GM12878 (cell line): ENCODE data around the gene CDKN1B. TPM values are rescaled to one million over a fixed set of nuclear protein-coding genes. Genes with fewer than 3 reads are reported as not detected.

Source experiments
- ATAC-seq: fragments of 200-7000 bp; cut with Tn5 transposase; 3 replicates; pipeline ENCODE4 v1.9.1; 2020; ENCODE audit warnings: mild to moderate bottlenecking, moderate library complexity
- BruUV-seq: library from RNA; stranded (reverse); fragments of 400-500 nt; replicated peaks from 2 replicates; lab custom pipeline; 2021; lab: Mats Ljungman, UMichigan
- CTCF ChIA-PET: fragments of 300-600 bp; sonication (Branson Sonifier 250); formaldehyde crosslinking; extraction: SDS; loops from one replicate; lab custom pipeline; 2021; ENCODE audit warnings: inconsistent platforms; lab: Yijun Ruan, JAX
- POLR2A ChIA-PET: fragments of 350-600 bp; formaldehyde crosslinking; extraction: SDS; loops from one replicate; lab custom pipeline; 2021; ENCODE audit warnings: inconsistent platforms; lab: Charles Lee
- RAD21 ChIA-PET: fragments of 300-600 bp; sonication (Branson Sonifier 250); formaldehyde crosslinking; loops from one replicate; lab custom pipeline; 2023; ENCODE audit warnings: antibody characterized with exemption; ENCODE audit not compliant: unreplicated experiment; lab: Charles Lee
- SMC1A ChIA-PET: fragments of 300-600 bp; sonication (Branson Sonifier 250); formaldehyde crosslinking; loops from one replicate; lab custom pipeline; 2023; ENCODE audit not compliant: unreplicated experiment, uncharacterized antibody; lab: Charles Lee
- DNase-seq: peaks from one replicate; pipeline ENCODE4 v3.0.0-alpha.2; 2011; ENCODE audit warnings: low read depth, low spot score
- FAIRE-seq: peaks from 3 replicates; lab custom pipeline; 2011; peaks lifted over from hg19 to GRCh38; lab: Jason Lieb, UNC
- H2AFZ ChIP-seq: 2 replicates; pipeline ENCODE4 v1.6.0; 2011; ENCODE audit warnings: low read depth, low read length, control low read depth; ENCODE audit not compliant: control insufficient read depth
- H3K27ac ChIP-seq: 2 replicates; pipeline ENCODE4 v1.5.1; 2011; ENCODE audit warnings: control low read depth; ENCODE audit not compliant: control insufficient read depth, insufficient read depth
- H3K27me3 ChIP-seq, 2 experiments: replicated peaks in 1 of 2; 2 replicates each; pipeline versions ENCODE4 v1.6.0 to v1.6.1; 2011; ENCODE audit warnings: low read length in 1 of 2; ENCODE audit not compliant: control insufficient read depth in 2 of 2, insufficient read depth in 2 of 2
- H3K36me3 ChIP-seq, 2 experiments: 2 replicates each; pipeline ENCODE4 v1.5.1; 2011; ENCODE audit warnings: low read length in 1 of 2; ENCODE audit not compliant: control insufficient read depth in 2 of 2, insufficient read depth in 2 of 2
- H3K4me1 ChIP-seq: 2 replicates; pipeline ENCODE4 v1.6.1; 2011; ENCODE audit warnings: mild to moderate bottlenecking, low read length, moderate library complexity, mixed read lengths; ENCODE audit not compliant: control insufficient read depth, insufficient read depth
- H3K4me2 ChIP-seq: 2 replicates; pipeline ENCODE4 v1.6.0; 2011; ENCODE audit warnings: control low read depth; ENCODE audit not compliant: control insufficient read depth, insufficient read depth
- H3K4me3 ChIP-seq: fragments of 200-600 bp; sonication (generic); 2 replicates; pipeline ENCODE4 v1.5.1; 2016
- H3K79me2 ChIP-seq: 2 replicates; pipeline ENCODE4 v1.6.0; 2011; ENCODE audit warnings: low read length; ENCODE audit not compliant: control insufficient read depth, insufficient read depth
- H3K9ac ChIP-seq: 2 replicates; pipeline ENCODE4 v1.8.0; 2011; ENCODE audit warnings: low read length, control low read depth, mixed read lengths; ENCODE audit not compliant: control insufficient read depth, insufficient read depth
- H3K9me3 ChIP-seq: replicated peaks from 3 replicates; pipeline ENCODE4 v1.5.1; 2011; ENCODE audit warnings: mild to moderate bottlenecking, low read length; ENCODE audit not compliant: control insufficient read depth, insufficient read depth
- H4K20me1 ChIP-seq: 2 replicates; pipeline ENCODE4 v1.6.0; 2011; ENCODE audit not compliant: control insufficient read depth, insufficient read depth
- NRF1 ChIP-seq: conservative IDR thresholded peaks from 2 replicates; pipeline ENCODE4 v1.6.1; 2011; ENCODE audit warnings: mild to moderate bottlenecking, low read depth, low read length, improper control_type of control experiment
- SUZ12 ChIP-seq: fragments of 200-600 bp; sonication (generic); IDR thresholded peaks from one replicate; pipeline ENCODE4 v1.6.1; 2018; ENCODE audit warnings: antibody characterized with exemption, mild to moderate bottlenecking; ENCODE audit not compliant: unreplicated experiment
- TCF7 ChIP-seq: IDR thresholded peaks from 2 replicates; pipeline ENCODE4 v1.6.1; 2014; ENCODE audit warnings: antibody characterized with exemption, borderline replicate concordance
- ZBTB11 ChIP-seq: fragments of 450-650 bp; formaldehyde crosslinking; IDR thresholded peaks from 2 replicates; pipeline ENCODE4 v1.5.0; 2022; ENCODE audit warnings: mild to moderate bottlenecking, missing genetic modification characterization
- ZNF687 ChIP-seq: fragments of 450-650 bp; IDR thresholded peaks from 2 replicates; pipeline ENCODE4 v1.6.1; 2017; ENCODE audit warnings: mild to moderate bottlenecking, moderate library complexity
- WGBS: methylation state at CpG from one replicate; pipeline ENCODE4 v1.1.6; 2016; ENCODE audit warnings: low lambda C conversion rate; ENCODE audit not compliant: insufficient replicate concordance, insufficient coverage; ENCODE audit errors: missing lambda C conversion rate; 5-methylcytosine and 5-hydroxymethylcytosine counted together
- in situ Hi-C: fragments of 300-500 bp; cut with MboI; formaldehyde crosslinking; loops from 9 replicates; pipeline ENCODE4 v1.14.3; 2018; ENCODE audit warnings: mixed read lengths
- intact Hi-C: fragments of 100-400 bp; cut with micrococcal nuclease; formaldehyde crosslinking; loops from one replicate; pipeline ENCODE4 v1.14.2; 2022; ENCODE audit not compliant: unreplicated experiment
- polyA plus RNA-seq, 11 experiments: library from polyadenylated mRNA; depleted of rRNA in 4 of 11; unstranded in 6 of 11; stranded (reverse) in 5 of 11; fragments of >200 nt; fragmentation: Nextera tagmentation in 4 of 11; fragmentation: Illumina TruSeq in 1 of 11; extraction: Ambion mirVana in 4 of 11; extraction: Trizol in 1 of 11; gene quantifications; 1 replicate in 1 of 11; 2 replicates in 10 of 11; pipeline versions ENCODE4 v1.2.1 to v1.2.3, GENCODE V29; 2011 to 2016; ENCODE audit warnings: inconsistent platforms in 2 of 11, missing spikeins in 2 of 11, low read depth in 1 of 11
- total RNA-seq, 4 experiments: library from RNA; depleted of rRNA in 3 of 4; stranded (reverse); fragments of >200 nt in 3 of 4; fragmentation: Illumina TruSeq in 1 of 4; extraction: Trizol in 1 of 4; gene quantifications; 2 replicates each; pipeline versions ENCODE4 v1.2.1 to v1.2.3, GENCODE V29; 2013 to 2021

CDKN1B gene
- total and polyA plus RNA-seq, 10 of the 15 experiments (the other 5 are each of a cell fraction or from before 2014, with no cell fraction given), result 4.2 to 39.1 (median 23.1) TPM

DNA sequence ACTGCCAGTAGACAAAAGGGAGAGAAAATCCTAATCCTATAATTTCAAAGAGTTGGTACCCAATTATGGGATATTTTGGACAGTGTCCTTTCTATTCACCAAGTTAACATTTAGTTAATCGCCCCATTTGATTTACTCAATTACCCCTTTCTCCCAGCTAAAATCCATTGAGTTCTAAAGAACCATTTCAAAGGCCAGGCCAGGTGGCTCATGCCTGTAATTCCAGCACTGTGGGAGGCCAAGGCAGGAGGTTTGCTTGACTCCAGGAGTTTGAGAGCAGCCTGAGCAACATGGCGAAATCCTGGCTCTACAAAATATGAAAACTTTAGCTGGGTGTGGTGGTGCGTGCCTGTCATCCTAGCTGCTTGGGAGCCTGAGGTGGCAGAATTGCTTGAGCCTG lies 15.7 kb upstream of the CDKN1B start:
- TF ChIP-seq NRF1 (no peak), ZNF687 (no peak), SUZ12 (no peak), TCF7 (no peak), ZBTB11 (CRISPR knock-in tag) (no peak)
- ChIA-PET POLR2A (interaction anchor here (0.6 to 1.2 kb wide), 6 partner anchors 8 to 198 kb away, joined by 4 to 5 read pairs (median 4); no protein-coding TSS in a partner anchor), SMC1A (interaction anchor here (0.7 to 5.8 kb wide), 14 partner anchors 11 to 343 kb away, joined by 3 to 51 read pairs (median 4); no protein-coding TSS in a partner anchor), CTCF (interaction anchor here (0.6 to 1.5 kb wide), 6 partner anchors 11 to 325 kb away, joined by 3 to 4 read pairs (median 3); no protein-coding TSS in a partner anchor), RAD21 (interaction anchor here (0.7 to 2.7 kb wide), 9 partner anchors 11 to 508 kb away, joined by 3 to 13 read pairs (median 4); no protein-coding TSS in a partner anchor)
- 97% methylated on average over 3 of the region's 3 CpGs for WGBS
- peaks cover 29% of the 10 kb centered on the region for H3K4me1 ChIP-seq
- H4K20me1 ChIP-seq, result no peaks in the 10 kb centered on the region
- H3K36me3 ChIP-seq, result no peaks in the 10 kb centered on the region
- no peak for FAIRE-seq
- no peak for ATAC-seq
- H3K4me2 ChIP-seq, result no peak overlapping the region
- no peaks in the 10 kb centered on the region for H3K79me2 ChIP-seq
- intact Hi-C loops, result loop anchor here (5.0 kb wide), 3 partner anchors 139 to 619 kb away; partner anchors contain the start of gene DUSP16
- H3K27ac ChIP-seq, result no peak overlapping the region
- in situ Hi-C loops, result loop anchor here (10.0 kb wide), 1 partner anchor 617 kb away; no protein-coding TSS in a partner anchor
- BruUV-seq, result no TSS peak
- H2AFZ ChIP-seq, result no peak overlapping the region
- no peaks in the 10 kb centered on the region for H3K9me3 ChIP-seq
- no peaks in the 10 kb centered on the region for H3K27me3 ChIP-seq
- no peak for DNase-seq
- H3K4me3 ChIP-seq, result no peak overlapping the region
- H3K9ac ChIP-seq, result no peak overlapping the region
